Measurements from ENCODE around the gene EPHA8. TPM values are rescaled to one million over a fixed set of nuclear protein-coding genes. Genes with fewer than 3 reads are reported as not detected.

The EPHA8 gene
- total RNA-seq, 2 donors from 2014 or later = not detected

- no peak overlapping the region for H3K27ac ChIP-seq
- H3K27me3 ChIP-seq = no peaks in the 10 kb centered on the region
- peaks cover 0 to 8% of the 10 kb centered on the region in 2 donors for H3K4me1 ChIP-seq
- H3K4me3 ChIP-seq = no peak overlapping the region
- H3K9me3 ChIP-seq = no peaks in the 10 kb centered on the region
- TF ChIP-seq CTCF (IDR thresholded peaks at IDR 0.05) = no peak
- DNase-seq (ENCODE audit: low spot score) = no peak
- no peaks in the 10 kb centered on the region for H3K36me3 ChIP-seq
Observed at GRCh38 chr1:22556391-22557104, 6.7 kb upstream of the EPHA8 start.

GRCh38 chr1:22557341-22557950 is 5.8 kb upstream of the EPHA8 start:
- no peak for TF ChIP-seq CTCF (IDR thresholded peaks at IDR 0.05)
- Histone ChIP-seq H3K4me3 (no peak overlapping the region), H3K4me1 (peaks cover 0 to 8% of the 10 kb centered on the region in 2 donors), H3K9me3 (no peaks in the 10 kb centered on the region), H3K27me3 (no peaks in the 10 kb centered on the region), H3K36me3 (no peaks in the 10 kb centered on the region), H3K27ac (no peak overlapping the region)
- DNase-seq (ENCODE audit: low spot score) = no peak

GRCh38 chr1:22563671-22564602 is 648 bp downstream of the EPHA8 start:
- H3K36me3 ChIP-seq = no peaks in the 10 kb centered on the region
- H3K4me3 ChIP-seq = no peak overlapping the region
- no peak for TF ChIP-seq CTCF (IDR thresholded peaks at IDR 0.05)
- H3K9me3 ChIP-seq = no peaks in the 10 kb centered on the region
- no peaks in the 10 kb centered on the region for H3K4me1 ChIP-seq
- no peak overlapping the region for H3K27ac ChIP-seq
- DNase-seq (ENCODE audit: low spot score) = no peak
- H3K27me3 ChIP-seq = peaks cover 0 to 3% of the 10 kb centered on the region in 2 donors

- Histone ChIP-seq H3K27me3 (peaks cover 0 to 3% of the 10 kb centered on the region in 2 donors), H3K27ac (no peak overlapping the region), H3K4me1 (no peaks in the 10 kb centered on the region), H3K9me3 (no peaks in the 10 kb centered on the region), H3K36me3 (no peaks in the 10 kb centered on the region), H3K4me3 (no peak overlapping the region)
- no peak for DNase-seq (ENCODE audit: low spot score)
- TF ChIP-seq CTCF (IDR thresholded peaks at IDR 0.05) = no peak
Observed at GRCh38 chr1:22566161-22566560, 2.9 kb downstream of the EPHA8 start.

GRCh38 chr1:22567197-22567596 is 3.9 kb downstream of the EPHA8 start:
- H3K27me3 ChIP-seq = peaks cover 0 to 3% of the 10 kb centered on the region in 2 donors
- no peaks in the 10 kb centered on the region for H3K9me3 ChIP-seq

More at GRCh38 chr1:22567197-22567596, 3.9 kb downstream of the EPHA8 start:
- Histone ChIP-seq H3K4me1 (no peaks in the 10 kb centered on the region), H3K4me3 (no peak overlapping the region), H3K36me3 (no peaks in the 10 kb centered on the region), H3K27ac (no peak overlapping the region)
- no peak for TF ChIP-seq CTCF (IDR thresholded peaks at IDR 0.05)
- no peak for DNase-seq (ENCODE audit: low spot score)

Data from right atrium auricular region (tissue), 2 donors.